ES-I3 (cell line): Measurements from ENCODE around the gene FOXQ1.
"Not testable (repeated sequence)": the region's sequence is repeated elsewhere in the genome, so short reads cannot be mapped to it uniquely, and the experiment has no call there.

Experiments used
- H3K36me3 ChIP-seq: 2 replicates; pipeline ENCODE4 v1.6.1; 2013; ENCODE audit warnings: mild to moderate bottlenecking, low read length, control low read depth, moderate library complexity; ENCODE audit not compliant: insufficient read depth
- H3K4me1 ChIP-seq: 2 replicates; pipeline ENCODE4 v1.6.1; 2013; ENCODE audit warnings: mild to moderate bottlenecking, control low read depth, low read length; ENCODE audit not compliant: insufficient read depth
- H3K9ac ChIP-seq: 2 replicates; pipeline ENCODE4 v1.6.1; 2013; ENCODE audit warnings: low read depth, mild to moderate bottlenecking, low read length, moderate library complexity
- H3K9me3 ChIP-seq: 2 replicates; pipeline ENCODE4 v1.6.1; 2013; ENCODE audit warnings: mild to moderate bottlenecking, low read length, moderate library complexity; ENCODE audit not compliant: control insufficient read depth, insufficient read depth

Gene FOXQ1

DNA sequence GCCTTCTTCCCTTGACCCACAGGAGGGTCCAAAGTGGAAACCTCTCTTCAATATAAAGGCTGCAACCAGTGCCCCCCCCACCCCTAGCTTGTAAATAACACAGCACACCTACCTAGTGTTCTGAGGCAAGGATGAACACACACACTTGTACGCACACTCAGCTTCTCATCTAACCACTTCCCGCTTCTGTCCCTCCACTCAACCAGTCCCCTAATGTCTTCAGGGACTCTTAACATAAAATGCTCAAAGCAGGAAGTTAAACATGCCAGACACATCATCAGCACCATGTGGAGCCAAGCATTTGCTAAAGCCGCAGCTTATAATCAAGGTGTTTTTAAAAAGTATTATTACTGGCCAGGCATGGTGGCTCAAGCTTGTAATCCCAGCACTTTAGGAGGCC is 35.3 kb downstream of the FOXQ1 start:
- Histone ChIP-seq H3K9ac (no peak overlapping the region), H3K36me3 (no peaks in the 10 kb centered on the region), H3K4me1 (no peaks in the 10 kb centered on the region; the same call in 1 of the 2 replicates), H3K9me3 (peaks cover 8% of the 10 kb centered on the region; the same call in 1 of the 2 replicates)

DNA sequence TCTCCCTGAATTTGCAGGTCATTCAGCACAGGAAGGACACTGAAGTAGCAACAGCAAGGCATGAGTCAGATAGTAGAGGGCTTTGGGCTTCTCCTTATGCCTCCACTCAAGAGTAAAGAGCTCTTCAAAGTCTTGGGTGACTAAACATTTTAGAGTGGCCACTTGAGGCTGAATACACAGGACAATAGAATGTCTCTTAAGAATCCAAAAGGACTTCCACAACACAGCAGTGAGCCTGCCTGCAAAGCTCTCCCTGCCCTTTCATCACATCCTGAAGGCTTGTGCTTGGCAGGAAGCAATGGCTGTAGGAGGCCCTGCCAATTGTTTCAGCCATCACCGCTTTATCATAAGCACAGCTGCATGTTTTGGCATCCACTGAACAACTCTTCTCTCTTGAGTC is 36.8 kb downstream of the FOXQ1 start:
- Histone ChIP-seq H3K4me1 (no peaks in the 10 kb centered on the region; the same call in 1 of the 2 replicates), H3K9ac (no peak overlapping the region), H3K36me3 (no peaks in the 10 kb centered on the region), H3K9me3 (peaks cover 9% of the 10 kb centered on the region; the same call in 1 of the 2 replicates)

DNA sequence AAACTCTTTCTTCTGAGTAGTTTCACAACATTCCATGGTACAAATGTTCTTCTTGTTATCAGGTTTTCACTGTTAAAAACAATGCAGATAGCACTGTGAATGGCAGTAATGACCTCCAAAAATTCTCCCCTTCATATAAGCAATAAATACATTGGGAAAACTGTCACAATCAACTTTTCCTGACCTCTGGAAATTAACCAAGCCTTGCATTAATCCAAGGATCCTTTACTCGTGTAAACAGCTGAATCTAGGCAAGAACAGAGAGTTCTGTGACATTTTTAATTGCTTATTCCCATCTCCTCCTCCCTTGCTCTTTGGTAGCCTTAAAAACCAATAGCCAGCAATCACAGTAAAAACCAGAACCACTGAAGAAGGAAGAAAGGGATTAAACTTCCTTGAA is 37.8 kb downstream of the FOXQ1 start:
- Histone ChIP-seq H3K9ac (no peak overlapping the region), H3K4me1 (no peaks in the 10 kb centered on the region; the same call in 1 of the 2 replicates), H3K36me3 (no peaks in the 10 kb centered on the region), H3K9me3 (peaks cover 9% of the 10 kb centered on the region; the same call in 1 of the 2 replicates)

DNA sequence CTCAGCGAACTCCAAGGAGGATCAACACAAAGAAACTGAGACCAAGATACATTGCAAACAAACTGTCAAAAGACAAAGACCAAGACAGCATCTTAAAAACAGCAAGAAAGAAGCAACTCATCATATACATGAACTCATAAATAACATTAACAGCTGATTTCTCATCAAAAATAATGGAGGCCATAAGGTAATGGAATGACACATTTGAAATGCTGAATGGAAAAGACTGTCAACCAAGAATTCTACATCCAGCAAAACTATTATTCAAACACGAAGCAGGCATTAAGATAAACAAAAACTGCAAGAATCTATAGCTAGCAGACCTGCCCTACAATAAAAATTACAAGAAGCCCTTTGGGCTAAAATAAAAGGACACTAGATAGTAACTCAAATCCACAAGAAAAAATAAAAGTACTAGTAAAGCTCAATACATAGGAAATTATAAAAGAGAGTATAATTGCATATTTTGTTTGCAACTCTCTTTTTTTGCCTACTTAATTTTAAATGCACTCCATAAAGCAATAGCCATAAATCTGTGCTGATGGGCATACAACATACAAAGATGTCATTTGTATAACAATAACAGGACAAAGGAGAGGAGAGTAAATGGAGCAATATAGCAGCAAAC is 39.6 kb downstream of the FOXQ1 start:
- H3K9ac ChIP-seq, result no peak overlapping the region
- peaks cover 9% of the 10 kb centered on the region; the same call in 1 of the 2 replicates for H3K9me3 ChIP-seq
- H3K4me1 ChIP-seq, result no peaks in the 10 kb centered on the region; the same call in 1 of the 2 replicates
- H3K36me3 ChIP-seq, result no peaks in the 10 kb centered on the region

DNA sequence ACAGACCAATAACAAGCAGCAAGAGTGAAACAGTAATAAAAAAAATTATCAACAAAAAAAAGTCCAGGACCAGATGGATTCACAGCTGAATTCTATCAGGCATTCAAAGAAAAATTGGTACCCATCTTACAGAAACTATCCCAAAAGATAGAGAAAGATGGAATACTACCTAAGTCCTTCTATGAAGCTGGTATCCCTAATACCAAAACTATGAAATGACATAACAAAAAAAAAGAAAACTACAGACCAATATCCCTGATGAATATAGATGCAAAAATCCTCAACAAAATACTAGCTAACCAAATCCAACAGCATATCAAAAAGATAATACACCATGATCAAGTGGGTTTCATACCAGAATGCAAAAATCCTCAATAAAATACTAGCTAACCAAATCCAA is 43.2 kb downstream of the FOXQ1 start:
- H3K36me3 ChIP-seq, H3K9ac ChIP-seq, H3K9me3 ChIP-seq, H3K4me1 ChIP-seq: not testable (repeated sequence)

DNA sequence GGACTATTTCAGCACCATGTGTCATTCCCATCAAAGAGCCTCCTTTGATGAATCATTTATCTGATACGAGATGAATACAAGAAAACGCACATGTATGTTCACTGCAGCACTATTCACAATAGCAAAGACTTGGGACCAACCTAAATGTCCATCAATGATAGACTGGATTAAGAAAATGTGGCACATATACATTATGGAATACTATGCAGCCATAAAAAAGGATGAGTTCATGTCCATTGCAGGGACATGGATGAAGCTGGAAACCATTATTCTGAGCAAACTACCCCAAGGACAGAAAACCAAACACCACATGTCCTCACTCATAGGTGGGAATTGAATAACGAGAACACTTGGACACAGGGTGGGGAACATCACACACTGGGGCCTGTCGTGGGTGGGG is 49.8 kb downstream of the FOXQ1 start:
- H3K9me3 ChIP-seq, H3K9ac ChIP-seq, H3K36me3 ChIP-seq, H3K4me1 ChIP-seq: not testable (repeated sequence)

DNA sequence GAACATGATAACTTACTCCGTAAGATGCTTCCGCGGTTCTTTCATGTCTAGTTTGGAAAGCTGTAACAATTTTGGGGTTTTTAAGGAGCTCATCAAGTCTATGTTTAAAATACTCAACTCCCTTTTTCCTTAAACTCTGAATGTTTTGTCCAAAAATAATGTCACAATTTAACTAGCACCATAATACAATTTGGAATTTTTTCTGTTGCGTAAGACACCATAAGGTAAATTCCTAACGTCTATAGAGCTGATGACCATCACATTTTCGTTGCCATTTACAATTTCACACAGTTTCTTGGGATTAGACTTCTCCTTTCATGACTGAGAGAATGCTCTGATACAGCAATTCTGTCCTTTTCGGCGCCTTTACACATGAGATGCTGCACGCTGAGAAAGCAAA is 50.7 kb downstream of the FOXQ1 start:
- H3K4me1 ChIP-seq, result peaks cover 6% of the 10 kb centered on the region; the same call in 1 of the 2 replicates
- H3K9me3 ChIP-seq, result no peaks in the 10 kb centered on the region
- no peaks in the 10 kb centered on the region for H3K36me3 ChIP-seq
- H3K9ac ChIP-seq, result no peak overlapping the region

DNA sequence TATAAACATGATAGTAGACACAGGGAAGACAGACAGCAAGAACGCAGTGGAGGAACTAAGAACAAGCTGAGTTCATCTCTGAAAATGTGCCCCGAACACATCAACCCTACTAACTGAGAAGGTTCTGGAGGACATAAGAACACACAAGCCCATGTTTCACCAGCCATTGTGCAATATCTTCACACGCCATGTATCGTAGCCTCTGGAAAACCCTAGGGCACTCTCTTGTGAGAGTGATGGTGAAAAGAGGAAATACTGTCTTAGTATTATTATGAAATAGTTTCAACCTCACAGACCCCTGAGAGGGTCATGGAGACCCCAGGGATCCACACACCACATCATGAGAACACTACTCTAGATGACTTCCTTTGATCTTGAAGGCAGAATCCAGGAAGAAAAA is 51.4 kb downstream of the FOXQ1 start:
- H3K9ac ChIP-seq, result no peak overlapping the region
- no peaks in the 10 kb centered on the region for H3K9me3 ChIP-seq
- H3K4me1 ChIP-seq, result peaks cover 6% of the 10 kb centered on the region; the same call in 1 of the 2 replicates
- no peaks in the 10 kb centered on the region for H3K36me3 ChIP-seq

DNA sequence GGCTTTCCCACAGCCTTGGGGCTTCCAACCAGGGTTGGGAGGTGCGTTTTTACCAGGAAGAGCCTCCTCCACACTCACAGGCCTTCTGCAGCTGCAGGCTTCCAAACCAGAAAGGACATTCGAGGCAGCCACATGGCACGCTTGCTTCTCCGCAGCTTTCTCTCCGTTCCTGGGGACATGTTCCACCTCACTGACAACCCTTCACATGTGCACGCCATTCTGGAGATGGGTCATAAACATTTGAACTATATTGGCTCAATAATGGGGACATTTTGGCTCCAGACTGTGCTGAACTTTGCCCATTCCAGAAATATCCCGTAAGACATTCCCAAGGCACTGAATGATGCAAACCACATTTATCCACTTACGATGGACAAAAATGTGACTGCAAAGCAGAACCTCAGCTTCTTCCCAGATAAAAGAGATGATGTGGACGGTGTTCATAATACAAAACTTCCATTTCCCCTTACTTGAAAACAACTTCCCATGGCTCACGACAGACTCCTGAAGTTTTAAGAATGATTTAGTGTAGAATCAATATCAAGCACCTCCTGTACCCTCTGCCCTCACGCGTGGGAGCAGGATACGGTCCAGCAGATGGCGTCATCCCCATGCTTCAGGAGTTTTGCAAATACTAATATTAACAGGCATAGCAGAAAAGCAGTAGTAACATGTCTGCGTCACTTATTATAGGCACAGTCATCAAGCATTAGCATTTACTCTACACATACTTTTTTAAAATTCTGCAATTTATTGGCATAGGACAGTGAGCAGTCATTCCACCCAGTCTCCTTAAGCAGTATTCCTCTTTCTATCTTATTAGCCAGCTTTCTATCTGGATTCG is 52.1 kb downstream of the FOXQ1 start:
- Histone ChIP-seq H3K9ac (no peak overlapping the region), H3K9me3 (no peaks in the 10 kb centered on the region), H3K4me1 (peaks cover 6% of the 10 kb centered on the region; the same call in 1 of the 2 replicates), H3K36me3 (no peaks in the 10 kb centered on the region)
